ENCODE data around the gene TMEM51.

DNA sequence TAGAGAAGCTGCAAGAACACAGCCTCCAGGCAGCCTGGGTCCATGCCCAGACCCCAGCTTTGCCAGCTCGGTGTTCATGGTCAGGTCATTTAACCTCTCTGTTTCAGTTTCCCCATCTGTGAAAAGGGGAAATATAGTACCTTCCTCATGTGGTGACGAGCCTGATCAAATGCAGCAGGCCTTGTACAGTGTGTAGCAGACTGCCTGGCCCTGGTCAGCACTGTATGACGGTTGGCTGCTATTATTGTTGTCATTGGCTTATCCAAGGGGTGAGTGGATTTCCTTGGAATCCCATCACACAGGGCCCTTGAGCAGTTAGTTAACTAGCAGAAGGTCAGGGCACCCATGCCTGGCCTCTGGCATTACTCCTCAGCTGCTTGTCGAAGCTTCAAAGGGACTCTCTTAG lies 6.6 kb upstream of the TMEM51 start:
- TF ChIP-seq CTCF (conservative IDR thresholded peaks at IDR 0.05; ENCODE audit: low read depth, low read length), result no peak
- no peak for TF ChIP-seq EZH2 (IDR thresholded peaks at IDR 0.05; ENCODE audit: borderline replicate concordance, low read depth, low read length, poor library complexity, severe bottlenecking)
